NCI-H128 (cell line): ENCODE data around the gene RHOBTB1.

Experiments
- DNase-seq: peaks from one replicate; lab custom pipeline; 2025; ENCODE audit not compliant: unreplicated experiment; lab: John Stamatoyannopoulos, UW

RHOBTB1 gene

GRCh38 chr10:60823324-60823723 lies 120.7 kb downstream of the RHOBTB1 start:
- no peak for DNase-seq

- DNase-seq, result no peak
Observed at GRCh38 chr10:60822809-60823208, 121.2 kb downstream of the RHOBTB1 start.

- no peak for DNase-seq
Observed at GRCh38 chr10:60821656-60822055, 122.3 kb downstream of the RHOBTB1 start.

- no peak for DNase-seq
Observed at GRCh38 chr10:60820093-60820754, 123.8 kb downstream of the RHOBTB1 start.
